Forelimb muscle (tissue), 1 donor: ENCODE measurements around the gene KCNE3. TPM values are rescaled to one million over a fixed set of nuclear protein-coding genes. Genes with fewer than 3 reads are reported as not detected.
"Not testable (repeated sequence)": the region's sequence is repeated elsewhere in the genome, so short reads cannot be mapped to it uniquely, and the experiment has no call there.

Source experiments
- DNase-seq: peaks from one replicate; pipeline ENCODE4 v3.0.0-alpha.2; 2013; ENCODE audit warnings: low read depth
- polyA plus RNA-seq: library from polyadenylated mRNA; unstranded; fragments of 120-200 nt; gene quantifications from one replicate; pipeline ENCODE4 v1.2.1, GENCODE V29; 2013; ENCODE audit not compliant: insufficient read length

The KCNE3 gene
- polyA plus RNA-seq, 1 donor = 1.2 TPM

GRCh38 chr11:74443071-74443864, 24.1 kb downstream of the KCNE3 start:
- no peak for DNase-seq

GRCh38 chr11:74442636-74443035, 24.7 kb downstream of the KCNE3 start:
- no peak for DNase-seq

GRCh38 chr11:74438681-74439080, 28.7 kb downstream of the KCNE3 start:
- DNase-seq = no peak

DNA sequence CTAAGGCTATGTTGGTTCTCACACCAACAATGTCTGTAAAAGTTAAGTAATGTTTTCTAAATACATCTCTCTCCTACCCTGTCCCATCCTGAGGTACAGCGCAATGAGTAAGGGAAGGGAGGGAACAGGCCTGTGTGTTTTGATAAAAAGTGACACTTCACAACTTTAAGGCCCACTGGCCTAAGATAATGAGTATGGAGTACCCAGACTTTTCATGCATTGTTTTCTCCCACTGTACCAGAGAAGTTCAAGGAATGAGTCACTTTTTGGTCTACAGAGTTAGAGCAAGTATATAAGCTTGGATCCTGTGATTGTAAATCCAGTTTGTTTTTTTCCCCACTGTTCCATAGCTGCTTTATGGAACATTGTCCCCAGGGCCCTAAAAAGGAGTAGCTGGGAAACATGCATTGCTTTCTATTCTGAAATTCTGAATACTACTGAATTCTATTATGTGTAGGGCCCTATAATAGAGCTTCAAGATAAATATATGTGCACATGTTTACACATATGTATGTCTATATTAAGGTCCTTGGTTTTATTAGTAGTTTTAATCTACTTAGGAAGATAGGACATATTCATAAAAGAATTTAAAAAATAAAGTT, 29.8 kb downstream of the KCNE3 start:
- no peak for DNase-seq

GRCh38 chr11:74434528-74434927, 32.8 kb downstream of the KCNE3 start:
- DNase-seq = no peak

DNA sequence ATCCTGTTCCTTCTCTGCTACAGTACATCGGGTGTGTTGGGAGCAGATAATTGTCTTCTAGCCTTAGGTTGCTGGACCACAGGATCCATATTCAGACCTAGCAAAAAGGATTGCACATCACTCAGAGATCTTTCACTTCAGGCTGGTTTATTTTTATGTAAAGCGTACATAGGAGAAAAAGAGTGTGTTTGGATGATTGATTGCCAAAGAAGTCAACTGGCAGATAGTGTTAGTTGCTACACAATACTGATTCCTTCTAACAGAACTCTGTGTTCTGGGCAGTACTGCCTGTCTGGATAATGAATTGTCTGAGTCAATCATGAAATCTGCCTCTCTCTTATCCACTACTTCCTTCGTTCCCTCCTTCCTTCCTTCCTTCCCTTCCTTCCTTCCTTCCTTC, 38.1 kb downstream of the KCNE3 start:
- DNase-seq = no peak

GRCh38 chr11:74427384-74427886, 39.9 kb downstream of the KCNE3 start:
- no peak for DNase-seq

GRCh38 chr11:74425100-74425499, 42.2 kb downstream of the KCNE3 start:
- DNase-seq = no peak

- no peak for DNase-seq
These were observed 48.8 kb downstream of the KCNE3 start for GRCh38 chr11:74418509-74418895.

DNA sequence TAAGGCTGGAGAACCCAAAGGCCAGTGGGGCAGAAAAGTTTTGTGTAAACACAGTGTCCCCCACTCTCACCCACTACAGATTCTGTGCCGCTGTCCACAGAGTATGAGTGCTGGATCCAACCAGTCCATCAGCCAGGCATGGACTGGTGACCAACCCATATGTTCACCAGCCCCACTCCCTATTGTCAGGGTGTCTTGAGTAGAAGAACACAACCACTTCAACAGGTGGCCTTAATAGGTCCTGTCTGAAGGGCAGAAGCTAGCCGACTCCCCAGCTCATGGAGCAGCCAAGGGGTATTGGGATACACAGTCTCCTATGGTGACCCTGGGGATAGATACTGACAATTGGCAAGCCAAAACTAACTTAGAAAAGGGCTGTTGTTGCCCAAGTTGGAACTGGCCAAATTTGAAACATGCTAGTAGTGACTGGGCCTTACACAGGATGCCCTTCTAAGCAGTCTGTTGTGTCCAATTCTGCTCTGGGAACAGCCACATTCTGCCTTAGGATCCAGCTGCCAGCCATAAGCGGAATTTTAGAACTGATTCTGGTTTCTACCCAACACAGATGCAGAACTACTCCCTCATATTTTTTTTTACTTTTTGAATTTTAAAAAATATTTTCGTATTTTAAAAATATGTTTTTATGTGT, 49.4 kb downstream of the KCNE3 start:
- no peak for DNase-seq

GRCh38 chr11:74417379-74417804, 50.0 kb downstream of the KCNE3 start:
- no peak for DNase-seq

- DNase-seq = not testable (repeated sequence)
These were observed 50.4 kb downstream of the KCNE3 start for GRCh38 chr11:74416974-74417373.

DNA sequence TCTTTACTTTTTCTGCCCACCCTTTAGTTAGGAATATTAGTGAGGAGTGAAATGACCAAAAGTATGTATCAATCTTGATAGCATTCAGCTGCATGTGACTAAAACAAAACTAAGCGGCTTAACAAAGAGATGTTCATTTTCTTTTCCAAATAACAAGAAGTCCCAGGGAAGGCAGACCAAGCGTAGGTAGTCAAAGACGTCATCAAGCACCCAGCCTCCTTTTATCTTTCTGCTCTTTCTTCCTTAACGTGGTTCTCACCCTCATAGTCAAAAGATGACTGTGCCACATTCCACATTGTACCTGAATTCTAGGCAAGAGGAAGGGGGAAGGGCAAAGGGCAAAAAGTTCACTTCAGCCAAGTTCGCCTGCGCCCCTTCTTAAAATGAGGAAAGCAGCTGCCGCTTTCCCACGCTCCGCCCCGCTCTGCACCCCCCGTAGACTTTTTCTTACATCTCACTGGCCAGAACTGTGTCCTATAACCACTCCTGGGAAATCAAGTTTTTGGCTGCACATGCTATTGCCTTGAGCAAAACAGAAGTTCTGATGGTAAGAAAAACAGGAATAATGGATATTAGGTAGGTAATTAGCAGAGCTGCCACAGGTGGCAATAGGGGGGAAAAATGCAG, 54.5 kb downstream of the KCNE3 start:
- no peak for DNase-seq

- no peak for DNase-seq
These were observed 55.0 kb downstream of the KCNE3 start for GRCh38 chr11:74412321-74412720.

GRCh38 chr11:74409633-74410032, 57.7 kb downstream of the KCNE3 start:
- no peak for DNase-seq

Other genes with a start within 250 kb of the KCNE3 start
- gene P4HA3, start 155.9 kb downstream of the KCNE3 start, polyA plus RNA-seq = 0.94 TPM
- 5.4 TPM for gene PGM2L1, start 69.1 kb downstream of the KCNE3 start, polyA plus RNA-seq
- 1.9 TPM for gene LIPT2, start 26.2 kb upstream of the KCNE3 start, polyA plus RNA-seq
- gene POLD3, start 125.0 kb upstream of the KCNE3 start, polyA plus RNA-seq = 13.8 TPM